Measurements from ENCODE around the gene PMEPA1.

PMEPA1 gene

DNA sequence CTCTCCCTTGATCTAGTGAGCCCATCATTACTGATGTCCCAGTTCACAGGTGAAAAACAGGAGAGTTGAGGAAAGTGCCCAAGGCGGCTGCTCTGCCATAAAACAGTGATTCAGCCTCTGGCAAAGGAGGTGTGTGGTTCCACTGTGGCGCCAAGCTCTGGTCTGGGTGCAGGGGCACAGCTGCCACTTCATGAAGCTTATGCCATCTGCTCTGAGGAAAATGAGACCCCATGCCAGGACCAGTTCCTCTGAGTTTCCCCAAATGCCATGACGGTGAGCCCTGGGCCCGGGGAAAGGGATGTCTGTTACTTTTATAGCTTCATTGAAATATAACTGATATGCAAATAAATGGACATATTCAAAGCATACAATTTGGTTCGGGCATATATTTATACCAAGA is 55.9 kb downstream of the PMEPA1 start:
- Mint-ChIP-seq H3K9me3 (no peaks in the 10 kb centered on the region), H3K27ac (peak overlapping the region in 1 of 2 donors; percentile 52), H3K36me3 (ENCODE audit: insufficient read depth) (no peaks in the 10 kb centered on the region), H3K27me3 (peaks cover 7 to 34% of the 10 kb centered on the region in 2 donors), H3K4me1 (ENCODE audit: low read depth in 2 of 2) (peaks cover 20 to 30% of the 10 kb centered on the region in 2 donors), H3K4me3 (no peak overlapping the region)
- no peak for ATAC-seq (replicated peaks)
- DNase-seq: no peak

DNA sequence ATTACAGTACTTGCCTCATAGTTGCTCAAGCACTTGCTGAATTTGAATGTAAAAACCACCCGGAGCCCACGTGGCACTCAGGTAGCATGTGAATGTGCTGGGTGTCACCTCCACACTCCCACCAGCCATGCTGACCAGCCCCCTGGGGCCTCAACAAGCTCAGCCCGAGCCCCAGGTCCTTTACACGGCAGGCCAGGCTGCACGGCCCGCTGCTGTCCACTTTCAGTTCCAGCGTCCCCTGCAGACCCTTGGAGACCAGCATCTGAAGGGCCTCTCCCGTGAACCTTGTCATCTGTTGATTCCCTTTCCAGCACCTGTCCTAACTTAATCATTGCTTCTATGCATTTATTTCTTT is 56.3 kb downstream of the PMEPA1 start:
- H3K4me3 Mint-ChIP-seq: no peak overlapping the region
- H3K27me3 Mint-ChIP-seq: peaks cover 9 to 38% of the 10 kb centered on the region in 2 donors
- H3K27ac Mint-ChIP-seq: no peak overlapping the region
- DNase-seq (no peak), ATAC-seq (replicated peaks) (no peak)
- no peaks in the 10 kb centered on the region for H3K36me3 Mint-ChIP-seq (ENCODE audit: insufficient read depth)
- peaks cover 20 to 29% of the 10 kb centered on the region in 2 donors for H3K4me1 Mint-ChIP-seq (ENCODE audit: low read depth in 2 of 2)
- H3K9me3 Mint-ChIP-seq: no peaks in the 10 kb centered on the region

DNA sequence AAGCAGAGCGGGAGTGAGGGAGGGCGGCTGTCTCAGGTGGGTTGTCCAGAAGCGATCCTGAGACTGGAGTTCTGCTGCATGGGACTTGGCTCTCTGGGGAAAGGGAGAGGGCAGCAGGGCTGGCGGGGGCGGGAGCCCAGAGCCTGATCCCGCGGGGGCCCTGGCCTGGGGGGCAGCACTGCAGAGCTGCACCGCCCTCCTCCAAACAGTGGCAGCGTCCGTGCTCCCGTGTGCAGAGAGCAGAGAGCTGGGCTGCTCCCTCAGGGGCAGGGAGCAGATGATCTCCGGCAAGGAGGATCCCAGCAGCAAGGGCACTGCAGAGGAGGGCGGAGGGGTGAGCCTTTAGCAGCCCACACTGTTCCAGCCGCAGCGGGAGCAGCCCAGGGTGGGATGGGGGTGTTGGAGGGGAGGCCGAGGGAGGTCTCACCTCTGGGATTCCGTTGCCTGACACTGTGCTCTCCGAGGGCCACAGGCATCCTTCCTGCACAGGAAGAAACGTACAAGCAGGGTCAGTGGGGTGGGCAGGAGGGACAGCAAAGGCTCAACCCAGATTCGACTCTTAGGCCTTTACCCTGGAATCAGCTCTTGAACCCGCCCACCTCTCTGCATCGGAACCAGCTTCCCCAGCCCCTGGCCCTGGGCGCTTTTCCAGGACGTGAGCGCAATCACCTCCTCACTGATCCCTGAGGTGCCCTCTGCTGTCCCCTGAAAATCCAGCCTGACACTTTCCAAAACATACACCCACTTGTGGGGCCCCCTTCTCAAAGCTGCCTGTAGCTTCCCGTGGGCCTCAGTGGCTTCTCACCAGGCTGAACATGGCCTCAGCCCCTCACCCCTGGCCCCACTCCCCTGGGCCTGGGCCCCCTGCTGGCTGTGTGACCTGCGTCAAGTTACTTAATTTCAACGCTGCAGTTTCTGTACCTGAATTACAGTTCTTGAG is 56.9 kb downstream of the PMEPA1 start:
- Mint-ChIP-seq H3K27me3 (peaks cover 15 to 44% of the 10 kb centered on the region in 2 donors), H3K4me3 (no peak overlapping the region), H3K4me1 (ENCODE audit: low read depth in 2 of 2) (peaks cover 15 to 23% of the 10 kb centered on the region in 2 donors), H3K9me3 (no peaks in the 10 kb centered on the region), H3K36me3 (ENCODE audit: insufficient read depth) (no peaks in the 10 kb centered on the region), H3K27ac (peak overlapping the region in 1 of 2 donors; percentile 46)
- ATAC-seq (replicated peaks): no peak
- DNase-seq: no peak

DNA sequence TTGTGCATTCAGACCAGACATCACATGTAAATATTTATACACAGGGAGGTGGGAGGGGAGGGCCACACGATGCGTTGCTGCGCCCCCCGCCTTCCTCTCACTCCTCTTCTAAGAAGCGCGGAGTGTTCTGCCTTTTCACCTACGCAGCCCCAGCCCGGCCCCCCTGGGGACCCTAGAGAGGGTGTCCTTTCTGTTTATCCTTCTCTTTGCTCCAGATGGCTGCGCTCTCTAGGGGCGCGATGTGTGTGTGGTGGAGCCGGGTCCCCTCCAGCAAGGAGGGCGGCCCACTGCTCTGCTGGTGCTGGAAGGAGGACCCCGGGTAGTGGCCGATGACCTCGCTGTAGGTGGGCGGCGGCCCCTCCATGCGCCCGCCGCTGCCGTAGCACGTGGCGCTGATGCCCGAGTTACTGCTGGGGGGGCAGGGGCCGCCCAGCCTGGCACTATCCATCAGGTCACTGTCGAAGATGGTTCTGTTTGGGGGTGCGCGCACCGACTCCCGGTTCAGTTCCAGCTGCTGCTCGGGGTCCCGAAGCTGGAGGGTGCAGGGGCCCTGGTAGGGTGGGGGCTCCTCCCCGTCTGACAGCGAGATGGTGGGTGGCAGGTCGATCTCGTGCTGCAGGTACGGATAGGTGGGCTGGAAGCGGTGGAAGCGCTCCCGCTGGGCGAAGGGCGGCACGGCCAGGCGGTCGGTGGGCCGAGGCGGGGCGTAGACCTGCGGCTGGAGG is 57.8 kb downstream of the PMEPA1 start:
- no peaks in the 10 kb centered on the region for H3K9me3 Mint-ChIP-seq
- peaks cover 16 to 49% of the 10 kb centered on the region in 2 donors for H3K27me3 Mint-ChIP-seq
- peak overlapping the region in 1 of 2 donors; percentile 46 for H3K27ac Mint-ChIP-seq
- H3K4me1 Mint-ChIP-seq (ENCODE audit: low read depth in 2 of 2): peaks cover 12 to 17% of the 10 kb centered on the region in 2 donors
- no peak for ATAC-seq (replicated peaks)
- no peaks in the 10 kb centered on the region for H3K36me3 Mint-ChIP-seq (ENCODE audit: insufficient read depth)
- H3K4me3 Mint-ChIP-seq: no peak overlapping the region
- no peak for DNase-seq

DNA sequence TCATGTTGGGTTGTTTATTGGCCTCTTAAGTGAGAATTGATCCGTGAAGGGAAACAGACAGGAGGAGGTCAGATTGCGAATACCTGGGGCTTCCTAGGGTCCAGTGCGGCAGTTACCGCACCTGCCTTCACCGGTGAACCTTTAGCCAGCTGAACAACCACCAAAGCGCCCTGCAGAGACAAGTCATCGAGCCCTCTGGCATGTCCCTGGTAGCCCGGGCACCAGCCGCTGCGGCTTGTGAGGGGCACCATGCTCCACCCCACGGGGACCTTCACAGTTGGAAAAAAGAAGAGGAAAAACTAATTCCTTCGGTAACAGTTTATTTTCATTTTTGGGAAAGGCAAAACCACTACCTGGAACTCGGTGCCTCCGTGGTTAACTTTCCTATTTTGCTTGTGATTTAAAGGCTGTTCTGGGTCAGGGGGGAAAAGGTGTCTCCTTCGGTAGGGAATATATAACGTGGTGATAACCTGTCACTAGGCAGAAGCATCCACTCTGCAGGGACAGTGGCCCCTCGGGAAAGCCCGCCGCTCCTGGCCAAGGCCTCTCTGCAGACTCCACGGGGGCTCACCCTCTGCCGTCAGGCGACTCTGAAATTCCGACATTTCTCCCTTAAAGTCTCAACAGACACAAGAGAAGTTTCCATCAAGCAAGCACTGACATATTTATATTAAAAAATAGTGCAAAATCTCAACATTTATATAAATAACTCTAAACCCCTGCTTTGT is 58.9 kb downstream of the PMEPA1 start:
- Mint-ChIP-seq H3K27ac (no peak overlapping the region), H3K9me3 (peaks cover 0 to 1% of the 10 kb centered on the region in 2 donors), H3K4me1 (ENCODE audit: low read depth in 2 of 2) (peaks cover 11 to 12% of the 10 kb centered on the region in 2 donors), H3K4me3 (no peak overlapping the region), H3K36me3 (ENCODE audit: insufficient read depth) (no peaks in the 10 kb centered on the region), H3K27me3 (peaks cover 16 to 56% of the 10 kb centered on the region in 2 donors)
- ATAC-seq (replicated peaks) (no peak), DNase-seq (no peak)

DNA sequence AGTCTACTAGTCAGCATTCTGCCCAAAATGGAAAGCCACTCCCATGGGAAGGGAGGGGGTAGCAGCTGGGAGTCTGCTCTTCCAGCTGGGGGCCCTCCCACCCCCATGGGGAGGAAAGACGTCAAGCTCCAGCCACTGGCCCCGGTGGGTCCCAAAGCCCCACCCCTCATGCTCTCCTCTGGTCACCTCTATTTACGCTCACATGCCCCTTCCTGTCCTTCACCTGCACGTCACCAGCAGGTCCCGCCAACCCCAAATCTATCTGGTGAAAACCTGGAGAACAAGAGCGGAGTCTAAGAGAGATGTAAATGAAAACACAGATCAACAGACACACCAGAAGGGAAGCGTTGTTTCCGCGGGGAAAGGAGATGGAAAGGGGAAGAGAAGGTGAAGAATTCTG is 59.5 kb downstream of the PMEPA1 start:
- H3K27me3 Mint-ChIP-seq: peaks cover 16 to 55% of the 10 kb centered on the region in 2 donors
- peaks cover 0 to 1% of the 10 kb centered on the region in 2 donors for H3K9me3 Mint-ChIP-seq
- peaks cover 10 to 12% of the 10 kb centered on the region in 2 donors for H3K4me1 Mint-ChIP-seq (ENCODE audit: low read depth in 2 of 2)
- no peaks in the 10 kb centered on the region for H3K36me3 Mint-ChIP-seq (ENCODE audit: insufficient read depth)
- H3K27ac Mint-ChIP-seq: no peak overlapping the region
- no peak overlapping the region for H3K4me3 Mint-ChIP-seq
- no peak for DNase-seq
- ATAC-seq (replicated peaks): no peak

DNA sequence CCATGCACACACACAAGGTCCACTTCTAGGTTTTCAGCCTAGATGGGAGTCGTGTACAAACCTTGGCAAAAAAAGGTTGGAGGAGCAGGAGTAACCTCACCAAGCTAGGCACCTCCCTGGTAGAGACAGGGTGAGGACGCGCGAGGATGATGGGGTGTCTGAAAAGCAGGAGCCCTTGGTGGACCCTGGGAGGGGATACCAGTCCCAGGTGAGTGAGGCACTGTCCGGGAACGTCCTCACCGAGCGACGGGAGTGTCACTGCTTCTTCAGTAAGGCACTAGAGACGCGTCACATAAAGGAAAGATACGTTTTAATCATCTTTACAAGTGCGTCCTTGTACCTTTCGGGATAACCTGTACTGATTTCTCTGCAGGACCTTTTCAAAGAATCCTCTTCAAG is 60.2 kb downstream of the PMEPA1 start:
- H3K36me3 Mint-ChIP-seq (ENCODE audit: insufficient read depth): no peaks in the 10 kb centered on the region
- peaks cover 5 to 8% of the 10 kb centered on the region in 2 donors for H3K4me1 Mint-ChIP-seq (ENCODE audit: low read depth in 2 of 2)
- H3K27ac Mint-ChIP-seq: no peak overlapping the region
- DNase-seq (no peak), ATAC-seq (replicated peaks) (no peak)
- H3K4me3 Mint-ChIP-seq: no peak overlapping the region
- H3K27me3 Mint-ChIP-seq: peaks cover 16 to 49% of the 10 kb centered on the region in 2 donors
- H3K9me3 Mint-ChIP-seq: peaks cover 0 to 3% of the 10 kb centered on the region in 2 donors

DNA sequence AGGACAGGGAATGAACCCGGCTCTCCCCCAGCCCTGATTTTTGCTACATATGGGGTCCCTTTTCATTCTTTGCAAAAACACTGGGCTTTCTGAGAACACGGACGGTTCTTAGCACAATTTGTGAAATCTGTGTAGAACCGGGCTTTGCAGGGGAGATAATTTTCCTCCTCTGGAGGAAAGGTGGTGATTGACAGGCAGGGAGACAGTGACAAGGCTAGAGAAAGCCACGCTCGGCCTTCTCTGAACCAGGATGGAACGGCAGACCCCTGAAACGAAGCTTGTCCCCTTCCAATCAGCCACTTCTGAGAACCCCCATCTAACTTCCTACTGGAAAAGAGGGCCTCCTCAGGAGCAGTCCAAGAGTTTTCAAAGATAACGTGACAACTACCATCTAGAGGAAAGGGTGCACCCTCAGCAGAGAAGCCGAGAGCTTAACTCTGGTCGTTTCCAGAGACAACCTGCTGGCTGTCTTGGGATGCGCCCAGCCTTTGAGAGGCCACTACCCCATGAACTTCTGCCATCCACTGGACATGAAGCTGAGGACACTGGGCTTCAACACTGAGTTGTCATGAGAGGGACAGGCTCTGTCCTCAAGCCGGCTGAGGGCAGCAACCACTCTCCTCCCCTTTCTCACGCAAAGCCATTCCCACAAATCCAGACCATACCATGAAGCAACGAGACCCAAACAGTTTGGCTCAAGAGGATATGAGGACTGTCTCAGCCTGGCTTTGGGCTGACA is 60.8 kb downstream of the PMEPA1 start:
- H3K4me1 Mint-ChIP-seq (ENCODE audit: low read depth in 2 of 2): peaks cover 0 to 3% of the 10 kb centered on the region in 2 donors
- no peaks in the 10 kb centered on the region for H3K36me3 Mint-ChIP-seq (ENCODE audit: insufficient read depth)
- peaks cover 16 to 43% of the 10 kb centered on the region in 2 donors for H3K27me3 Mint-ChIP-seq
- ATAC-seq (replicated peaks) (no peak), DNase-seq (no peak)
- no peak overlapping the region for H3K4me3 Mint-ChIP-seq
- H3K27ac Mint-ChIP-seq: no peak overlapping the region
- peaks cover 0 to 5% of the 10 kb centered on the region in 2 donors for H3K9me3 Mint-ChIP-seq

DNA sequence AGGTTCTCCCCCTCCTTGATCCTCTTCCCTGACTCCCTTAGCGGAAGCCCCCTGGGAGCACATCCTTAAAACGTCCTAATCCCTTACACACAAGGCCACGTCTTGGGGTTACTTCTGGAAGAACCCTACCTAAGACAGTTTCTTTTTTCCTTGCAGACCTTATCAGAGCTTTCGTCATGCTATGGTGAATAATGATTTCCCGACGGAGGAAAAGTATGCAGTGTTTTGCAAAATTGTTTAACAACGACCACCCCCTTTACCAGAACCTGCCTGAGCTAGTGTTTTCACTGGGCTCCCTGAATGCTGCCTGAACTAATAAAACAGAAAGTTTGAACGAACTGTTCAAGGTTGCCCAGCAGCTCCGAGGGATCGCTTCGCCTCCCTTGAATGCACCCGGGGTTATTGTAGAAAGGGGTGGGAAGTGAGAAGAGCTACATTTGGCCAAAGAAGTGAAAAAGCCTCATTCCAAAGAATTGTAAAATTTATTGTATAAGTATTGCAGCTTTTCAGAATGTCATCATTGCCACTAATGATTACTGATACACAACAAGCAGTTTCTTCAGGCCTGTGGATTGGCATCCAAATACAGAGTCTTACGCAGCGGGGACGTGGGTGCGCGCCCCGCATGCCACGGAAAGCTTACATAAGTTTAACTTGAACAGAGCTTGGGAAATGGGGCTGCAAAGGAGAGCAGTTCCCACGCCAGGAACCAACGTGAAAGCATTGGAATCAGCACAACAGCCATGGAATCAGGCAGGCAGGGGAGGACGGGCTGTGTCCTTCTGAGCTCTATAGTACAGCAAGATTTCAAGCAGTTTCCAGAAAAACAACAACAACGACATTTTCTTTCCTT is 61.7 kb downstream of the PMEPA1 start:
- H3K4me1 Mint-ChIP-seq (ENCODE audit: low read depth in 2 of 2): peaks cover 0 to 3% of the 10 kb centered on the region in 2 donors
- no peak for DNase-seq
- no peak overlapping the region for H3K4me3 Mint-ChIP-seq
- no peak for ATAC-seq (replicated peaks)
- H3K36me3 Mint-ChIP-seq (ENCODE audit: insufficient read depth): no peaks in the 10 kb centered on the region
- H3K27me3 Mint-ChIP-seq: peaks cover 16 to 42% of the 10 kb centered on the region in 2 donors
- no peak overlapping the region for H3K27ac Mint-ChIP-seq
- peaks cover 0 to 5% of the 10 kb centered on the region in 2 donors for H3K9me3 Mint-ChIP-seq

DNA sequence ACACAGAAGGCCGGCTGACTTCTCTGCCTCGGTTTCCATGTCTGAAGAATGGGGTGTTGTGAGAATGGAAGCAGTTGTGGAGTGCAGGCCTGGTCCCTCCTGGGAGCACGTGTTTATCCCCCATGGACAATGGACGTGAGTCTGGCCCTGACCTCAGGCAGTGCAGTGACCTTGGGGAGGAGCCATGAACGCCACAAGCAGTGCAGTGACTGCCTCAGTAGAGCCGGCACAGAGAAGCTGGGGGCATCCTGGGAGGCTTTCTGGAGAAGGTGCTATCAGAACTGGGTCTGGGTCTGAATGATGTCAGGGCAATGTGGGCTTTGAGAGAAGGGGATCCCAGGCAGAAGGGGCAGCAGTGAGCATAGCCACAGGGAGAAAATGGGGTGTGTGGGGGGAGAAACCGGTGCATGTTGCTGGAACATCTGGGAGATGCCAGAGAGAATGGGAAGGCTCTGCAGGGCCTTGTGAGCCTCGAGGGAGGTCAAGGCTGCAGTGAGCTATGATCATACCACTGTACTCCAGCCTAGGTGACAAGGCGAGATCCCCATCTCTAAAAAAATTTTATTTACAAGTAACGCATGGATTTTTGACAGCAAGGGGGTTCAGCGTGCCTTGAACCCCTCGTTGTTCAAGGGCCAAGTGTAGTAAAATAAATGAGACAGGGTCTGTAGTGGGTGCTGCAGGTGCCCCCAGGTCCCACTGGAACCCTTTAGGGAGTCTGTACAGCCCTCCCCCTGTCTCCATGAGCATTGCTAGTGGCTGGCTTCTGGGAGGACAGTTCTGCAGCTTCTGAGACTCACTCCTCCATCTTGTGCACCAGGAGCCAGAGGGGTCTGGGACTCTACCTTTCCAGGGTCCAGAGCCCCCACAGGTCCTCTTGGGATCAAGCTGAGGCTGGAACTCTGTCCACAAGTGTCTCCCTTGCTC is 62.5 kb downstream of the PMEPA1 start:
- ATAC-seq (replicated peaks) (no peak), DNase-seq (no peak)
- peaks cover 0 to 3% of the 10 kb centered on the region in 2 donors for H3K4me1 Mint-ChIP-seq (ENCODE audit: low read depth in 2 of 2)
- peaks cover 16 to 42% of the 10 kb centered on the region in 2 donors for H3K27me3 Mint-ChIP-seq
- H3K4me3 Mint-ChIP-seq: no peak overlapping the region
- peak overlapping the region in 1 of 2 donors; percentile 65 for H3K27ac Mint-ChIP-seq
- peaks cover 0 to 5% of the 10 kb centered on the region in 2 donors for H3K9me3 Mint-ChIP-seq
- no peaks in the 10 kb centered on the region for H3K36me3 Mint-ChIP-seq (ENCODE audit: insufficient read depth)

DNA sequence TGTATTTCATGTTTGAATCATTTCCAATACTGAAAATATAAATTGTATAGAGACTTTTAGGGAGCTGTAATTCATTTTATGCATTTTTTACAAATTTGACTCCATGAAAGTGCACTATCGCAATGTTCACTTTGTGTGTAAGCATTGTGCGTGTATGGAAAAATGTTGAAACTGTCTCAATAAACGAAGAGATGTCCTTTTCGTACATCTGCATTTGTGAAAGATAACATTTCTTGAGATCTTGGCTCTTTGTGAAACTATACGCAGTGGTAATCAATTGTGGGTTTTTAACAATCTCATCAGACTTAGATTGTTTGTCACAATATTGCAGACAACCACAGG is 70.9 kb downstream of the PMEPA1 start:
- Mint-ChIP-seq H3K9me3 (peaks cover 6 to 25% of the 10 kb centered on the region in 2 donors), H3K27me3 (peaks cover 26% of the 10 kb centered on the region in 2 donors)

More for the DNA sequence above, 70.9 kb downstream of the PMEPA1 start:
- H3K4me1 Mint-ChIP-seq (ENCODE audit: low read depth in 2 of 2): peaks cover 6 to 9% of the 10 kb centered on the region in 2 donors
- DNase-seq (no peak), ATAC-seq (replicated peaks) (no peak)
- H3K36me3 Mint-ChIP-seq (ENCODE audit: insufficient read depth): no peaks in the 10 kb centered on the region
- no peak overlapping the region for H3K4me3 Mint-ChIP-seq
- H3K27ac Mint-ChIP-seq: no peak overlapping the region

Measured in effector memory CD8-positive, alpha-beta T cell (primary cell).